BJ (cell line): ENCODE data around the gene CDON. TPM values are rescaled to one million over a fixed set of nuclear protein-coding genes. Genes with fewer than 3 reads are reported as not detected.
"Not testable (repeated sequence)": the region's sequence is repeated elsewhere in the genome, so short reads cannot be mapped to it uniquely, and the experiment has no call there.

Experiments
- CTCF ChIA-PET: fragments of 350-600 bp; formaldehyde crosslinking; extraction: SDS; loops from one replicate; lab custom pipeline; 2021; ENCODE audit warnings: antibody characterized with exemption, inconsistent platforms; lab: Yijun Ruan, JAX
- POLR2A ChIA-PET: fragments of 300-600 bp; sonication (Branson Sonifier 250); formaldehyde crosslinking; extraction: SDS; loops from one replicate; lab custom pipeline; 2021; ENCODE audit warnings: antibody characterized with exemption; lab: Charles Lee
- DNase-seq: peaks from one replicate; pipeline ENCODE4 v3.0.0-alpha.2; 2011; ENCODE audit warnings: low read depth
- H3K27me3 ChIP-seq: 2 replicates; pipeline ENCODE4 v1.6.0; 2011; ENCODE audit warnings: low read length; ENCODE audit not compliant: control insufficient read depth, insufficient read depth
- H3K36me3 ChIP-seq: 2 replicates; pipeline ENCODE4 v1.5.1; 2011; ENCODE audit warnings: low read length; ENCODE audit not compliant: control insufficient read depth, insufficient read depth
- H3K4me3 ChIP-seq: 2 replicates; pipeline ENCODE4 v1.5.1; 2011; ENCODE audit warnings: low read depth, mild to moderate bottlenecking, control low read depth, low read length
- CTCF ChIP-seq: IDR thresholded peaks from 2 replicates; pipeline ENCODE4 v1.5.1; 2011; ENCODE audit warnings: low read depth, mild to moderate bottlenecking, control low read depth, inconsistent platforms, low read length, moderate library complexity; ENCODE audit not compliant: insufficient read depth
- polyA plus RNA-seq: library from polyadenylated mRNA; depleted of rRNA; stranded (reverse); fragments of >200 nt; gene quantifications from 2 replicates; pipeline ENCODE4 v1.2.3, GENCODE V29; 2011

The CDON gene
- polyA plus RNA-seq, 1 experiment: 1.5 TPM

GRCh38 chr11:126032375-126032774 lies 30.3 kb downstream of the CDON start:
- no peaks in the 10 kb centered on the region for H3K36me3 ChIP-seq
- CTCF ChIA-PET: no interaction called here

GRCh38 chr11:126029805-126030204 lies 32.9 kb downstream of the CDON start:
- no peaks in the 10 kb centered on the region for H3K36me3 ChIP-seq
- ChIA-PET CTCF (interaction anchor here (1.3 kb wide), 1 partner anchor 11 kb away, joined by 3 read pairs; no protein-coding TSS in a partner anchor), POLR2A (no interaction called here)
- TF ChIP-seq CTCF: no peak
- peaks cover 2% of the 10 kb centered on the region; the same call in 1 of the 2 replicates for H3K27me3 ChIP-seq
- no peak for DNase-seq
- H3K4me3 ChIP-seq: no peak overlapping the region

More at GRCh38 chr11:126032375-126032774, 30.3 kb downstream of the CDON start:
- H3K27me3 ChIP-seq: peaks cover 2% of the 10 kb centered on the region; the same call in 1 of the 2 replicates
- no peak for TF ChIP-seq CTCF
- no peak for DNase-seq
- no peak overlapping the region for H3K4me3 ChIP-seq
- POLR2A ChIA-PET: no interaction called here

- DNase-seq: no peak
- Histone ChIP-seq H3K27me3 (peaks cover 2% of the 10 kb centered on the region; the same call in 1 of the 2 replicates), H3K4me3 (no peak overlapping the region), H3K36me3 (no peaks in the 10 kb centered on the region)
- TF ChIP-seq CTCF: no peak
- CTCF ChIA-PET: interaction anchor here (1.3 kb wide), 1 partner anchor 11 kb away, joined by 3 read pairs; no protein-coding TSS in a partner anchor
- POLR2A ChIA-PET: no interaction called here
Measured at GRCh38 chr11:126029237-126029636, 33.4 kb downstream of the CDON start.

- H3K36me3 ChIP-seq, POLR2A ChIA-PET, DNase-seq, H3K27me3 ChIP-seq, H3K4me3 ChIP-seq, CTCF ChIA-PET: not testable (repeated sequence)
Measured at GRCh38 chr11:126028534-126028933, 34.1 kb downstream of the CDON start.

- Histone ChIP-seq H3K27me3 (peaks cover 2% of the 10 kb centered on the region; the same call in 1 of the 2 replicates), H3K36me3 (no peaks in the 10 kb centered on the region), H3K4me3 (no peak overlapping the region)
- ChIA-PET POLR2A (no interaction called here), CTCF (interaction anchor here (1.2 kb wide), 1 partner anchor 104 kb away, joined by 3 read pairs; no protein-coding TSS in a partner anchor)
- no peak for DNase-seq
- no peak for TF ChIP-seq CTCF
Measured at GRCh38 chr11:126026579-126026978, 36.1 kb downstream of the CDON start.

GRCh38 chr11:126025822-126026221 lies 36.8 kb downstream of the CDON start:
- ChIA-PET POLR2A (no interaction called here), CTCF (no interaction called here)
- DNase-seq: no peak
- no peak for TF ChIP-seq CTCF
- Histone ChIP-seq H3K4me3 (no peak overlapping the region), H3K36me3 (no peaks in the 10 kb centered on the region), H3K27me3 (no peaks in the 10 kb centered on the region)
